Activated CD8-positive, alpha-beta memory T cell treated with anti-CD3 and anti-CD28 coated beads, Interleukin-2, amount 50 U/mL, for 4 hours (primary cell): ENCODE data around the gene TUBB.
"Not testable (repeated sequence)": the region's sequence is repeated elsewhere in the genome, so short reads cannot be mapped to it uniquely, and the experiment has no call there.

Experiments
- DNase-seq: peaks from one replicate; pipeline ENCODE4 v3.0.0-alpha.2; 2020

TUBB gene

GRCh38 chr6:30687659-30688431 lies 32.3 kb upstream of the TUBB start:
- no peak for DNase-seq

- no peak for DNase-seq
Measured at GRCh38 chr6:30688569-30688968, 31.6 kb upstream of the TUBB start.

GRCh38 chr6:30689022-30689865 lies 30.9 kb upstream of the TUBB start:
- no peak for DNase-seq

- no peak for DNase-seq
Measured at GRCh38 chr6:30689985-30690384, 30.2 kb upstream of the TUBB start.

GRCh38 chr6:30690403-30691207 lies 29.5 kb upstream of the TUBB start, which contains the start of gene NRM:
NRM (minus strand) TSS chr6:30690984; CDS start chr6:30690974, 10 bp downstream.
- DNase-seq: peak; percentile 77

- DNase-seq: no peak
Measured at GRCh38 chr6:30691208-30691847, 28.8 kb upstream of the TUBB start.

GRCh38 chr6:30696432-30696831 lies 23.7 kb upstream of the TUBB start:
- DNase-seq: no peak

- DNase-seq: no peak
Measured at GRCh38 chr6:30700340-30700739, 19.8 kb upstream of the TUBB start.

GRCh38 chr6:30703011-30703410 lies 17.1 kb upstream of the TUBB start:
- no peak for DNase-seq

- DNase-seq: no peak
Measured at GRCh38 chr6:30703821-30704220, 16.3 kb upstream of the TUBB start.

GRCh38 chr6:30705620-30706019 lies 14.5 kb upstream of the TUBB start:
- DNase-seq: no peak

- no peak for DNase-seq
Measured at GRCh38 chr6:30707281-30707850, 12.8 kb upstream of the TUBB start.

- DNase-seq: no peak
Measured at GRCh38 chr6:30709101-30709868, 10.9 kb upstream of the TUBB start.

GRCh38 chr6:30711758-30712380 lies 8.3 kb upstream of the TUBB start:
- DNase-seq: no peak

- DNase-seq: no peak
Measured at GRCh38 chr6:30712441-30712945, 7.7 kb upstream of the TUBB start.

GRCh38 chr6:30714263-30714662 lies 5.9 kb upstream of the TUBB start:
- DNase-seq: no peak

- DNase-seq: no peak
Measured at GRCh38 chr6:30716879-30717128, 3.3 kb upstream of the TUBB start.

- peak; percentile 98 for DNase-seq
Measured at GRCh38 chr6:30717129-30717844, 2.9 kb upstream of the TUBB start, which contains the start of gene MDC1. MDC1 (minus strand) TSS chr6:30717281; CDS start chr6:30715175, 2,106 bp downstream.

GRCh38 chr6:30717845-30718720 lies 2.1 kb upstream of the TUBB start:
- not testable (repeated sequence) for DNase-seq
